ENCODE results near the gene FAM120A.

GRCh38 chr9:93509084-93509483 lies 57.6 kb downstream of the FAM120A start:
- no peak for TF ChIP-seq POLR2A (IDR thresholded peaks at IDR 0.05; ENCODE audit: low read length)
- no peak for TF ChIP-seq GATA1 (IDR thresholded peaks at IDR 0.05; ENCODE audit: low read depth, low read length)
